Endothelial cell of umbilical vein (primary cell): ENCODE measurements around the gene RABGAP1. TPM values are rescaled to one million over a fixed set of nuclear protein-coding genes. Genes with fewer than 3 reads are reported as not detected.

ENCODE experiments used
- BruUV-seq: library from RNA; stranded (reverse); fragments of 400-500 nt; replicated peaks from 2 replicates; lab custom pipeline; 2021; lab: Mats Ljungman, UMichigan
- CTCF ChIA-PET: fragments of 300-600, 350-600 bp; sonication (Branson Sonifier 250); formaldehyde crosslinking; loops from one replicate; lab custom pipeline; 2021; ENCODE audit warnings: antibody characterized with exemption, inconsistent platforms; lab: Charles Lee
- POLR2A ChIA-PET: fragments of 300-600, 350-600 bp; sonication (Branson Sonifier 250); formaldehyde crosslinking; loops from one replicate; lab custom pipeline; 2021; ENCODE audit warnings: antibody characterized with exemption, inconsistent platforms; lab: Charles Lee
- DNase-seq: peaks from one replicate; pipeline ENCODE4 v3.0.0-alpha.2; 2011; ENCODE audit warnings: low read depth, low spot score
- FAIRE-seq: peaks from 2 replicates; lab custom pipeline; 2011; peaks lifted over from hg19 to GRCh38; lab: Jason Lieb, UNC
- H2AFZ ChIP-seq: 2 replicates; pipeline ENCODE4 v1.6.0; 2012; ENCODE audit warnings: low read depth, low read length, control low read depth, inconsistent platforms
- H3K27ac ChIP-seq: 2 replicates; pipeline ENCODE4 v1.5.1; 2011; ENCODE audit warnings: low read depth, mild to moderate bottlenecking, control low read depth, low read length, moderate library complexity; ENCODE audit not compliant: insufficient read depth
- H3K27me3 ChIP-seq, 2 experiments: 2 replicates each; pipeline versions ENCODE4 v1.6.0 to v1.6.1; 2011; ENCODE audit warnings: low read length in 2 of 2, mixed read lengths in 1 of 2; ENCODE audit not compliant: control insufficient read depth in 2 of 2, insufficient read depth in 2 of 2
- H3K36me3 ChIP-seq, 2 experiments: 2 replicates in 1 of 2; 3 replicates in 1 of 2; pipeline ENCODE4 v1.5.1; 2011; ENCODE audit warnings: low read length in 2 of 2, mild to moderate bottlenecking in 1 of 2, moderate library complexity in 1 of 2; ENCODE audit not compliant: control insufficient read depth in 2 of 2, insufficient read depth in 2 of 2; ENCODE audit errors: extremely low read depth in 1 of 2
- H3K4me1 ChIP-seq: 3 replicates; pipeline ENCODE4 v1.5.1; 2011; ENCODE audit warnings: mild to moderate bottlenecking, low read length; ENCODE audit not compliant: control insufficient read depth, insufficient read depth; ENCODE audit errors: extremely low read depth
- H3K4me2 ChIP-seq: 2 replicates; pipeline ENCODE4 v1.6.1; 2011; ENCODE audit warnings: low read length, control low read depth, mixed read lengths; ENCODE audit not compliant: insufficient read depth
- H3K4me3 ChIP-seq, 3 experiments: fragments of 200-600 bp in 1 of 3; sonication (generic), shearing (Covaris generic) in 1 of 3; replicated peaks in 1 of 3; 2 replicates each; pipeline ENCODE4 v1.5.1; 2011 to 2016; ENCODE audit warnings: control low read depth in 3 of 3, low read length in 3 of 3, mild to moderate bottlenecking in 2 of 3, inconsistent platforms in 1 of 3, low read depth in 1 of 3, moderate library complexity in 1 of 3; ENCODE audit not compliant: insufficient read depth in 1 of 3
- H3K79me2 ChIP-seq: 2 replicates; pipeline ENCODE4 v1.6.0; 2012; ENCODE audit warnings: low read length, inconsistent platforms; ENCODE audit not compliant: control insufficient read depth, insufficient read depth
- H3K9ac ChIP-seq: replicated peaks from 2 replicates; pipeline ENCODE3; 2011; ENCODE audit warnings: low read length, control low read depth; ENCODE audit not compliant: insufficient read depth; ENCODE audit errors: extremely low read depth
- H3K9me1 ChIP-seq: replicated peaks from 3 replicates; pipeline ENCODE4 v1.6.0; 2011; ENCODE audit warnings: mild to moderate bottlenecking, low read length; ENCODE audit not compliant: control insufficient read depth, insufficient read depth; ENCODE audit errors: extremely low read depth
- H3K9me3 ChIP-seq: replicated peaks from 2 replicates; pipeline ENCODE4 v1.5.1; 2012; ENCODE audit warnings: low read length, inconsistent platforms; ENCODE audit not compliant: control insufficient read depth, insufficient read depth
- H4K20me1 ChIP-seq: replicated peaks from 2 replicates; pipeline ENCODE3; 2011; ENCODE audit warnings: mild to moderate bottlenecking, low read length; ENCODE audit not compliant: control insufficient read depth, insufficient read depth; ENCODE audit errors: extremely low read depth
- CTCF ChIP-seq, 2 donors: IDR thresholded peaks; 1 replicate in 1 of 2; 2 replicates in 1 of 2; pipeline ENCODE4 v1.5.1; 2011; ENCODE audit warnings: low read length in 2 of 2, mild to moderate bottlenecking in 2 of 2, moderate library complexity in 2 of 2, control low read depth in 1 of 2, inconsistent platforms in 1 of 2, low read depth in 1 of 2; ENCODE audit not compliant: insufficient read depth in 1 of 2; ENCODE audit errors: extremely low read depth in 1 of 2
- EZH2 ChIP-seq: IDR thresholded peaks from 2 replicates; pipeline ENCODE4 v1.6.1; 2012; ENCODE audit warnings: borderline replicate concordance, low read depth, mild to moderate bottlenecking, moderate library complexity, low read length, inconsistent platforms; ENCODE audit not compliant: severe bottlenecking
- FOS ChIP-seq: IDR thresholded peaks from 2 replicates; pipeline ENCODE4 v1.6.1; 2011; ENCODE audit warnings: mild to moderate bottlenecking, low read length, moderate library complexity, borderline replicate concordance; ENCODE audit not compliant: insufficient read depth
- GATA2 ChIP-seq: IDR thresholded peaks from 2 replicates; pipeline ENCODE4 v1.7.0; 2011; ENCODE audit warnings: low read depth, mild to moderate bottlenecking, moderate library complexity, mixed read lengths, low read length; ENCODE audit not compliant: insufficient read length, insufficient read depth
- JUN ChIP-seq: IDR thresholded peaks from 2 replicates; pipeline ENCODE4 v1.6.1; 2011; ENCODE audit warnings: borderline replicate concordance, low read depth; ENCODE audit not compliant: insufficient read length, insufficient read depth
- MYC ChIP-seq: IDR thresholded peaks from one replicate; pipeline ENCODE4 v1.6.1; 2011; ENCODE audit warnings: mild to moderate bottlenecking, low read depth, low read length
- POLR2A ChIP-seq: IDR thresholded peaks from 2 replicates; pipeline ENCODE4 v1.6.1; 2012; ENCODE audit warnings: low read depth, mild to moderate bottlenecking, control low read depth, low read length
- POLR2AphosphoS5 ChIP-seq: IDR thresholded peaks from 2 replicates; pipeline ENCODE4 v1.6.1; 2012; ENCODE audit warnings: low read depth, mild to moderate bottlenecking, control low read depth, low read length, moderate library complexity; ENCODE audit not compliant: insufficient read depth
- dilution Hi-C: fragments of 300-500 bp; cut with MboI; formaldehyde crosslinking; loops from one replicate; pipeline ENCODE4 v1.15.0; 2019; ENCODE audit warnings: low sequenced_read_pairs; ENCODE audit not compliant: extremely low pct_ligation_motif_present
- intact Hi-C: fragments of 100-400 bp; cut with micrococcal nuclease; formaldehyde crosslinking; loops from one replicate; pipeline ENCODE4 v1.10.0; 2022
- polyA plus RNA-seq, 4 experiments: library from polyadenylated mRNA; depleted of rRNA in 3 of 4; stranded (reverse) in 3 of 4; unstranded in 1 of 4; fragments of >200 nt; gene quantifications; 2 replicates each; pipeline versions ENCODE4 v1.2.1 to v1.2.3, GENCODE V29; 2011 to 2012; ENCODE audit warnings: missing spikeins in 1 of 4
- total RNA-seq: library from RNA; stranded (reverse); gene quantifications from 2 replicates; pipeline ENCODE4 v1.2.3, GENCODE V29; 2021
- TF ChIP-seq, protein P1 (sequence below): IDR thresholded peaks from 2 replicates; pipeline ENCODE4 v1.6.1; 2011; ENCODE audit not compliant: insufficient read depth, insufficient read length

Gene RABGAP1
- total and polyA plus RNA-seq, 2 donors (not counting 3 experiments of a cell fraction or from before 2014, with no cell fraction given), result 19.0 to 53.6 TPM

GRCh38 chr9:122936883-122937282 lies 3.9 kb upstream of the RABGAP1 start:
- Histone ChIP-seq H3K9me1 (no peaks in the 10 kb centered on the region), H3K4me3 (no peak overlapping the region), H4K20me1 (peaks cover under 1% of the 10 kb centered on the region), H3K27me3 (no peaks in the 10 kb centered on the region), H3K9ac (no peak overlapping the region), H3K27ac (no peak overlapping the region), H3K79me2 (peaks cover 34% of the 10 kb centered on the region), H2AFZ (no peak overlapping the region), H3K4me2 (no peak overlapping the region), H3K9me3 (no peaks in the 10 kb centered on the region), H3K36me3 (peaks cover 2 to 8% of the 10 kb centered on the region in 2 experiments), H3K4me1 (peaks cover 13% of the 10 kb centered on the region)
- no TSS peak for BruUV-seq
- dilution Hi-C loops (no loop called here), intact Hi-C loops (no loop called here)
- DNase-seq, result no peak
- ChIA-PET CTCF (interaction anchor here (1.6 kb wide), 1 partner anchor 54 kb away, joined by 5 read pairs; no protein-coding TSS in a partner anchor), POLR2A (interaction anchor here (0.6 kb wide), 1 partner anchor 23 kb away, joined by 4 read pairs; no protein-coding TSS in a partner anchor)
- TF ChIP-seq CTCF (IDR thresholded peaks at IDR 0.05; ENCODE audit: extremely low read depth in 1 of 2, insufficient read depth in 1 of 2, low read depth in 1 of 2, low read length in 2 of 2), result no peak
- TF ChIP-seq MYC, result no peak
- no peak for TF ChIP-seq GATA2
- TF ChIP-seq POLR2A, result no peak
- FAIRE-seq, result no peak

- Histone ChIP-seq H3K4me2 (no peak overlapping the region), H3K9me1 (no peaks in the 10 kb centered on the region), H3K9me3 (no peaks in the 10 kb centered on the region), H3K27ac (no peak overlapping the region), H4K20me1 (peaks cover 3% of the 10 kb centered on the region), H3K9ac (no peak overlapping the region), H3K4me3 (no peak overlapping the region), H2AFZ (no peak overlapping the region), H3K36me3 (peaks cover 2 to 8% of the 10 kb centered on the region in 2 experiments), H3K4me1 (peaks cover 12% of the 10 kb centered on the region), H3K79me2 (peaks cover 32% of the 10 kb centered on the region), H3K27me3 (no peaks in the 10 kb centered on the region)
- TF ChIP-seq POLR2A (no peak), POLR2AphosphoS5 (no peak), CTCF (IDR thresholded peaks at IDR 0.05; ENCODE audit: extremely low read depth in 1 of 2, insufficient read depth in 1 of 2, low read depth in 1 of 2, low read length in 2 of 2) (no peak), EZH2 (no peak), JUN (no peak), FOS (no peak), GATA2 (no peak), MYC (no peak)
- TF ChIP-seq, protein P1, sequence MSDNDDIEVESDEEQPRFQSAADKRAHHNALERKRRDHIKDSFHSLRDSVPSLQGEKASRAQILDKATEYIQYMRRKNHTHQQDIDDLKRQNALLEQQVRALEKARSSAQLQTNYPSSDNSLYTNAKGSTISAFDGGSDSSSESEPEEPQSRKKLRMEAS, result no peak
- FAIRE-seq (no peak), DNase-seq (no peak)
- ChIA-PET CTCF (interaction anchor here (1.8 kb wide), 1 partner anchor 15 kb away, joined by 6 read pairs; no protein-coding TSS in a partner anchor), POLR2A (no interaction called here)
- intact Hi-C loops (no loop called here), dilution Hi-C loops (no loop called here)
- BruUV-seq, result no TSS peak
These were observed 1.2 kb upstream of the RABGAP1 start for GRCh38 chr9:122939601-122940000.
